ENCODE results near the gene MYO1G. TPM values are rescaled to one million over a fixed set of nuclear protein-coding genes. Genes with fewer than 3 reads are reported as not detected.
A peak's percentile ranks its signal among the peaks of the same experiment; 100 is the strongest.

Gene MYO1G
- total and polyA plus RNA-seq, 9 of the 15 experiments (the other 6 are each of a cell fraction or from before 2014, with no cell fraction given), result 0.03 to 0.62 (median 0.13) TPM; not detected in 1

DNA sequence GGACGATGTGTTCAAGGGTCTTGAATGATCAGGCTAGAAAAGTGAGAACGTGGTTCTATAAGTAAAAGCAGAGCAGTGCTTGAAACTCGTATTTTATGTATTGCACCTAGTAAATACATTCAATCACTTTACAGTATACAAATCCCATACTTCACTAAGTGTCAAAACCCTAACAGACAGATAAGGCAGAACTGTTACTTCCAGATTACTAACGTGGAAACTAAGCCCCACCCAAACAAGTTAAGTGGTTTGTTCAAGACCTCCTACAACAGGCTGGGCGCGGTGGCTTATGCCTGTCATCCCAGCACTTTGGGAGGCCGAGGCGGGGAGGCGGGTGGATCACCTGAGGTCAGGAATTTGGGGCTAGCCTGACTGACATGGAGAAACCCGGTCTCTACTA lies 9.2 kb upstream of the MYO1G start (continued):
- TF ChIP-seq, protein P1, sequence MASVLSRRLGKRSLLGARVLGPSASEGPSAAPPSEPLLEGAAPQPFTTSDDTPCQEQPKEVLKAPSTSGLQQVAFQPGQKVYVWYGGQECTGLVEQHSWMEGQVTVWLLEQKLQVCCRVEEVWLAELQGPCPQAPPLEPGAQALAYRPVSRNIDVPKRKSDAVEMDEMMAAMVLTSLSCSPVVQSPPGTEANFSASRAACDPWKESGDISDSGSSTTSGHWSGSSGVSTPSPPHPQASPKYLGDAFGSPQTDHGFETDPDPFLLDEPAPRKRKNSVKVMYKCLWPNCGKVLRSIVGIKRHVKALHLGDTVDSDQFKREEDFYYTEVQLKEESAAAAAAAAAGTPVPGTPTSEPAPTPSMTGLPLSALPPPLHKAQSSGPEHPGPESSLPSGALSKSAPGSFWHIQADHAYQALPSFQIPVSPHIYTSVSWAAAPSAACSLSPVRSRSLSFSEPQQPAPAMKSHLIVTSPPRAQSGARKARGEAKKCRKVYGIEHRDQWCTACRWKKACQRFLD (CRISPR knock-in tag; IDR thresholded peaks at IDR 0.05), result peak; percentile 17; the same call in 1 of the 2 replicates
- TF ChIP-seq, protein P2, sequence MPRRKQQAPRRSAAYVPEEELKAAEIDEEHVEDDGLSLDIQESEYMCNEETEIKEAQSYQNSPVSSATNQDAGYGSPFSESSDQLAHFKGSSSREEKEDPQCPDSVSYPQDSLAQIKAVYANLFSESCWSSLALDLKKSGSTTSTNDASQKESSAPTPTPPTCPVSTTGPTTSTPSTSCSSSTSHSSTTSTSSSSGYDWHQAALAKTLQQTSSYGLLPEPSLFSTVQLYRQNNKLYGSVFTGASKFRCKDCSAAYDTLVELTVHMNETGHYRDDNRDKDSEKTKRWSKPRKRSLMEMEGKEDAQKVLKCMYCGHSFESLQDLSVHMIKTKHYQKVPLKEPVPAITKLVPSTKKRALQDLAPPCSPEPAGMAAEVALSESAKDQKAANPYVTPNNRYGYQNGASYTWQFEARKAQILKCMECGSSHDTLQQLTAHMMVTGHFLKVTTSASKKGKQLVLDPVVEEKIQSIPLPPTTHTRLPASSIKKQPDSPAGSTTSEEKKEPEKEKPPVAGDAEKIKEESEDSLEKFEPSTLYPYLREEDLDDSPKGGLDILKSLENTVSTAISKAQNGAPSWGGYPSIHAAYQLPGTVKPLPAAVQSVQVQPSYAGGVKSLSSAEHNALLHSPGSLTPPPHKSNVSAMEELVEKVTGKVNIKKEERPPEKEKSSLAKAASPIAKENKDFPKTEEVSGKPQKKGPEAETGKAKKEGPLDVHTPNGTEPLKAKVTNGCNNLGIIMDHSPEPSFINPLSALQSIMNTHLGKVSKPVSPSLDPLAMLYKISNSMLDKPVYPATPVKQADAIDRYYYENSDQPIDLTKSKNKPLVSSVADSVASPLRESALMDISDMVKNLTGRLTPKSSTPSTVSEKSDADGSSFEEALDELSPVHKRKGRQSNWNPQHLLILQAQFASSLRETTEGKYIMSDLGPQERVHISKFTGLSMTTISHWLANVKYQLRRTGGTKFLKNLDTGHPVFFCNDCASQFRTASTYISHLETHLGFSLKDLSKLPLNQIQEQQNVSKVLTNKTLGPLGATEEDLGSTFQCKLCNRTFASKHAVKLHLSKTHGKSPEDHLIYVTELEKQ (CRISPR knock-in tag; IDR thresholded peaks at IDR 0.05), result no peak
- TF ChIP-seq SOX6 (IDR thresholded peaks at IDR 0.05) (peak; percentile 74), SMAD1 (IDR thresholded peaks at IDR 0.05; ENCODE audit: low read depth, low read length, partially characterized antibody) (peak; percentile 40), PML (IDR thresholded peaks at IDR 0.05; ENCODE audit: low read length) (peak; percentile 56; the same call in 1 of the 2 replicates), CHD4 (IDR thresholded peaks at IDR 0.05; ENCODE audit: insufficient read depth, insufficient replicate concordance, low read depth, low read length, poor library complexity, severe bottlenecking) (no peak), KAT2B (IDR thresholded peaks at IDR 0.05; ENCODE audit: low read depth, low read length) (no peak), SUPT5H (IDR thresholded peaks at IDR 0.05) (no peak), ZFP30 (CRISPR knock-in tag; IDR thresholded peaks at IDR 0.05; ENCODE audit: borderline replicate concordance) (no peak), PTBP1 (IDR thresholded peaks at IDR 0.05; ENCODE audit: low read depth, low read length) (no peak), ZBTB8A (IDR thresholded peaks at IDR 0.05; ENCODE audit: partially characterized antibody) (no peak)
- TF ChIP-seq, protein P3, sequence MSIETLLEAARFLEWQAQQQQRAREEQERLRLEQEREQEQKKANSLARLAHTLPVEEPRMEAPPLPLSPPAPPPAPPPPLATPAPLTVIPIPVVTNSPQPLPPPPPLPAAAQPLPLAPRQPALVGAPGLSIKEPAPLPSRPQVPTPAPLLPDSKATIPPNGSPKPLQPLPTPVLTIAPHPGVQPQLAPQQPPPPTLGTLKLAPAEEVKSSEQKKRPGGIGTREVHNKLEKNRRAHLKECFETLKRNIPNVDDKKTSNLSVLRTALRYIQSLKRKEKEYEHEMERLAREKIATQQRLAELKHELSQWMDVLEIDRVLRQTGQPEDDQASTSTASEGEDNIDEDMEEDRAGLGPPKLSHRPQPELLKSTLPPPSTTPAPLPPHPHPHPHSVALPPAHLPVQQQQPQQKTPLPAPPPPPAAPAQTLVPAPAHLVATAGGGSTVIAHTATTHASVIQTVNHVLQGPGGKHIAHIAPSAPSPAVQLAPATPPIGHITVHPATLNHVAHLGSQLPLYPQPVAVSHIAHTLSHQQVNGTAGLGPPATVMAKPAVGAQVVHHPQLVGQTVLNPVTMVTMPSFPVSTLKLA (conservative IDR thresholded peaks at IDR 0.05), result peak; percentile 44 to 77; a peak in 2 of 4 replicates
- TF ChIP-seq, protein P4, sequence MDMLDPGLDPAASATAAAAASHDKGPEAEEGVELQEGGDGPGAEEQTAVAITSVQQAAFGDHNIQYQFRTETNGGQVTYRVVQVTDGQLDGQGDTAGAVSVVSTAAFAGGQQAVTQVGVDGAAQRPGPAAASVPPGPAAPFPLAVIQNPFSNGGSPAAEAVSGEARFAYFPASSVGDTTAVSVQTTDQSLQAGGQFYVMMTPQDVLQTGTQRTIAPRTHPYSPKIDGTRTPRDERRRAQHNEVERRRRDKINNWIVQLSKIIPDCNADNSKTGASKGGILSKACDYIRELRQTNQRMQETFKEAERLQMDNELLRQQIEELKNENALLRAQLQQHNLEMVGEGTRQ (CRISPR knock-in tag; IDR thresholded peaks at IDR 0.05), result no peak
- TF ChIP-seq, protein P5, sequence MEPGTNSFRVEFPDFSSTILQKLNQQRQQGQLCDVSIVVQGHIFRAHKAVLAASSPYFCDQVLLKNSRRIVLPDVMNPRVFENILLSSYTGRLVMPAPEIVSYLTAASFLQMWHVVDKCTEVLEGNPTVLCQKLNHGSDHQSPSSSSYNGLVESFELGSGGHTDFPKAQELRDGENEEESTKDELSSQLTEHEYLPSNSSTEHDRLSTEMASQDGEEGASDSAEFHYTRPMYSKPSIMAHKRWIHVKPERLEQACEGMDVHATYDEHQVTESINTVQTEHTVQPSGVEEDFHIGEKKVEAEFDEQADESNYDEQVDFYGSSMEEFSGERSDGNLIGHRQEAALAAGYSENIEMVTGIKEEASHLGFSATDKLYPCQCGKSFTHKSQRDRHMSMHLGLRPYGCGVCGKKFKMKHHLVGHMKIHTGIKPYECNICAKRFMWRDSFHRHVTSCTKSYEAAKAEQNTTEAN (CRISPR knock-in tag; IDR thresholded peaks at IDR 0.05), result 0 out of 2 replicates have a peak, but pooled peaks have one; percentile 7
- TF ChIP-seq, protein P6, sequence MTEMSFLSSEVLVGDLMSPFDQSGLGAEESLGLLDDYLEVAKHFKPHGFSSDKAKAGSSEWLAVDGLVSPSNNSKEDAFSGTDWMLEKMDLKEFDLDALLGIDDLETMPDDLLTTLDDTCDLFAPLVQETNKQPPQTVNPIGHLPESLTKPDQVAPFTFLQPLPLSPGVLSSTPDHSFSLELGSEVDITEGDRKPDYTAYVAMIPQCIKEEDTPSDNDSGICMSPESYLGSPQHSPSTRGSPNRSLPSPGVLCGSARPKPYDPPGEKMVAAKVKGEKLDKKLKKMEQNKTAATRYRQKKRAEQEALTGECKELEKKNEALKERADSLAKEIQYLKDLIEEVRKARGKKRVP (CRISPR knock-in tag; IDR thresholded peaks at IDR 0.05), result no peak
